ENCODE measurements around the gene TYW5. TPM values are rescaled to one million over a fixed set of nuclear protein-coding genes. Genes with fewer than 3 reads are reported as not detected.

Gene TYW5
- total RNA-seq, 4 donors from 2014 or later = 5.7 to 11.7 (median 6.3) TPM

- Histone ChIP-seq H3K4me1 (no peaks in the 10 kb centered on the region), H3K9me3 (no peaks in the 10 kb centered on the region), H3K27ac (no peak overlapping the region), H3K36me3 (peaks cover 0 to 63% of the 10 kb centered on the region in 2 donors), H3K4me3 (no peak overlapping the region), H3K27me3 (no peaks in the 10 kb centered on the region)
- TF ChIP-seq EP300 (IDR thresholded peaks at IDR 0.05) (no peak), POLR2A (IDR thresholded peaks at IDR 0.05) (no peak), POLR2AphosphoS5 (IDR thresholded peaks at IDR 0.05) (no peak), CTCF (IDR thresholded peaks at IDR 0.05) (no peak)
- ATAC-seq = no peak
- WGBS, 2 donors (ENCODE audit: low coverage in 1 of 2) = 82 to 93% methylated on average over 1 of the region's 1 CpG
Measured at GRCh38 chr2:199968126-199968525, 12.8 kb upstream of the TYW5 start.

GRCh38 chr2:199966976-199967375, 11.7 kb upstream of the TYW5 start:
- Histone ChIP-seq H3K27me3 (no peaks in the 10 kb centered on the region), H3K36me3 (peaks cover 0 to 74% of the 10 kb centered on the region in 2 donors), H3K9me3 (no peaks in the 10 kb centered on the region), H3K4me1 (no peaks in the 10 kb centered on the region), H3K4me3 (no peak overlapping the region), H3K27ac (no peak overlapping the region)
- no peak for TF ChIP-seq POLR2A (IDR thresholded peaks at IDR 0.05)
- no peak for TF ChIP-seq POLR2AphosphoS5 (IDR thresholded peaks at IDR 0.05)
- TF ChIP-seq EP300 (IDR thresholded peaks at IDR 0.05) = no peak
- no peak for TF ChIP-seq CTCF (IDR thresholded peaks at IDR 0.05)
- ATAC-seq = no peak
- 58 to 71% methylated on average over 1 of the region's 1 CpG for WGBS, 2 donors (ENCODE audit: low coverage in 1 of 2)

GRCh38 chr2:199966405-199966804, 11.1 kb upstream of the TYW5 start:
- Histone ChIP-seq H3K27ac (no peak overlapping the region), H3K4me3 (no peak overlapping the region), H3K36me3 (peaks cover 0 to 80% of the 10 kb centered on the region in 2 donors), H3K27me3 (no peaks in the 10 kb centered on the region), H3K4me1 (no peaks in the 10 kb centered on the region), H3K9me3 (no peaks in the 10 kb centered on the region)
- WGBS, 2 donors (ENCODE audit: low coverage in 1 of 2) = 67 to 78% methylated on average over 2 of the region's 2 CpGs
- TF ChIP-seq CTCF (IDR thresholded peaks at IDR 0.05) = no peak
- no peak for TF ChIP-seq POLR2AphosphoS5 (IDR thresholded peaks at IDR 0.05)
- no peak for TF ChIP-seq EP300 (IDR thresholded peaks at IDR 0.05)
- TF ChIP-seq POLR2A (IDR thresholded peaks at IDR 0.05) = no peak
- no peak for ATAC-seq

- WGBS, 2 donors (ENCODE audit: low coverage in 1 of 2) = 71 to 88% methylated on average over 1 to 2 of the region's 2 CpGs
- Histone ChIP-seq H3K4me1 (peaks cover 0 to 13% (median 6%) of the 10 kb centered on the region in 3 donors), H3K4me3 (no peak overlapping the region), H3K36me3 (peaks cover 0 to 96% of the 10 kb centered on the region in 2 donors), H3K27ac (no peak overlapping the region), H3K9me3 (no peaks in the 10 kb centered on the region), H3K27me3 (no peaks in the 10 kb centered on the region)
- ATAC-seq = no peak
- TF ChIP-seq EP300 (IDR thresholded peaks at IDR 0.05) (no peak), POLR2A (IDR thresholded peaks at IDR 0.05) (no peak)
Measured at GRCh38 chr2:199962203-199962602, 6.9 kb upstream of the TYW5 start.

GRCh38 chr2:199958014-199958413, 2.7 kb upstream of the TYW5 start:
- peaks cover 0 to 54% of the 10 kb centered on the region in 2 donors for H3K36me3 ChIP-seq
- ATAC-seq = no peak
- H3K27me3 ChIP-seq = no peaks in the 10 kb centered on the region
- H3K27ac ChIP-seq = no peak overlapping the region
- no peaks in the 10 kb centered on the region for H3K9me3 ChIP-seq
- H3K4me1 ChIP-seq = peaks cover 0 to 45% (median 24%) of the 10 kb centered on the region in 3 donors
- whole genome bisulfite sequencing, 2 donors (ENCODE audit: low coverage in 1 of 2) = 72 to 78% methylated on average over 4 of the region's 4 CpGs
- TF ChIP-seq CTCF (IDR thresholded peaks at IDR 0.05) (no peak), POLR2A (IDR thresholded peaks at IDR 0.05) (no peak), EP300 (IDR thresholded peaks at IDR 0.05) (no peak), POLR2AphosphoS5 (IDR thresholded peaks at IDR 0.05) (no peak)
- no peak overlapping the region for H3K4me3 ChIP-seq
